Erythroblast (primary cell): ENCODE results near the gene ZBTB8B.

Experiments used
- GATA1 ChIP-seq: IDR thresholded peaks from 2 replicates; pipeline ENCODE4 v1.6.1; 2011; ENCODE audit warnings: low read depth, mild to moderate bottlenecking, control low read depth, low read length, moderate library complexity
- POLR2A ChIP-seq: IDR thresholded peaks from 2 replicates; pipeline ENCODE4 v1.6.1; 2011; ENCODE audit warnings: mild to moderate bottlenecking, low read length

DNA sequence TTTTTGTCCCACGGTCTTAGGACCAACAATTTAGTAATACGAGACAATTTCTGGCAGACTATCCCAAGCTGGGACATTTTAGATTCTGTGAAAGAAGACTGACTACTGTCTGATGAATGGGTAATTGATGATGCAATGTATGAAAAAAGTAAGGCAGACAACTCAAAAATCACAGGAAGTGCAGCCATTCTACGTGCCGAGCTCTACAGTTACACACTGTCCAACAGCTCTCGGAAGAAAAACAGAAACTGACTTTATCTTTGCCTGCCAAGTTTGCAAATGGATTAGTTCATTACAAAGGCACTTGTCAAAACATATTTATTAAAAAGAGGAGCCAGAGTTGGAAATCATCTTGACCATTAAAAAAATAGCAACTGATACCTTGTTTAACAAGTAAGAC is 31.3 kb downstream of the ZBTB8B start:
- TF ChIP-seq POLR2A (no peak), GATA1 (no peak)
